COR-L47 (cell line): ENCODE results near the gene YIPF2.
"Not testable (repeated sequence)": the region's sequence is repeated elsewhere in the genome, so short reads cannot be mapped to it uniquely, and the experiment has no call there.

Source experiments
- DNase-seq: peaks from one replicate; lab custom pipeline; 2025; lab: John Stamatoyannopoulos, UW

Gene YIPF2

DNA sequence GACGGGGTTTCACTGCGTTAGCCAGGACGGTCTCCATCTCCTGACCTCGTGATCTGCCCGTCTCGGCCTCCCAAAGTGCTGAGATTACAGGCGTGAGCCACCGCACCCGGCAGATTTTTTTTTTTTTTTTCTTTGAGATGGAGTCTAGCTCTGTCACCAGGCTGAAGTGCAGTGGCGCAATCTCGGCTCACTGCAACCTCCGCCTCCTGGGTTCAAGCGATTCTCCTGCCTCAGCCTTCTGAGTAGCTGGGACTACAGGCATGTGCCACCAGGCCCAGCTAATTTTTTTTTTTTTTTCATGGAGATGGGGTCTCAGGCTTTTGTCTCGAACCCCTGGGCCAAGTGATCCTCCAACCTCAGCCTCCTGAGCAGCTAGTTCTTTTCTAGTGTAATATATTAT is 13.2 kb upstream of the YIPF2 start:
- not testable (repeated sequence) for DNase-seq

DNA sequence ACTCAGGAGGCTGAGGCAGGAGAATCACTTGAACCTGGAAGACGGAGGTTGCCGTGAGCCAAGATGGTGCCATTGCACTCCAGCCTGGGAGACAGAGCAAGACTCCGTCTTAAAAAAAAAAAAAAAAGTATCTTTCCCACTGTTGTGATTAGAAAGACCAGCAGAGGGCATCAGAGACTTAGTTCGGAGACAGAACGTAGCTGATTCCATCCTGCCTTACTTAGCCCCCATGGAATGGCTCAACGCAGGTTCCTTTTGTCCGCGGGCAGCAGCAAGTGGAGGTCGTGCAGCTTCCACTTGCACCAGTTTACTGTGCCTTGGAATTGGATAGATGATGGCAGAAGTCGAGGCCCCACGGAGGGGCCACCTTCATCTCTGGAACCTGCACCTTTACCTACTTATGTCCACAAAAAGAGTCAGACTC is 8.2 kb upstream of the YIPF2 start:
- DNase-seq, result peak; percentile 80

DNA sequence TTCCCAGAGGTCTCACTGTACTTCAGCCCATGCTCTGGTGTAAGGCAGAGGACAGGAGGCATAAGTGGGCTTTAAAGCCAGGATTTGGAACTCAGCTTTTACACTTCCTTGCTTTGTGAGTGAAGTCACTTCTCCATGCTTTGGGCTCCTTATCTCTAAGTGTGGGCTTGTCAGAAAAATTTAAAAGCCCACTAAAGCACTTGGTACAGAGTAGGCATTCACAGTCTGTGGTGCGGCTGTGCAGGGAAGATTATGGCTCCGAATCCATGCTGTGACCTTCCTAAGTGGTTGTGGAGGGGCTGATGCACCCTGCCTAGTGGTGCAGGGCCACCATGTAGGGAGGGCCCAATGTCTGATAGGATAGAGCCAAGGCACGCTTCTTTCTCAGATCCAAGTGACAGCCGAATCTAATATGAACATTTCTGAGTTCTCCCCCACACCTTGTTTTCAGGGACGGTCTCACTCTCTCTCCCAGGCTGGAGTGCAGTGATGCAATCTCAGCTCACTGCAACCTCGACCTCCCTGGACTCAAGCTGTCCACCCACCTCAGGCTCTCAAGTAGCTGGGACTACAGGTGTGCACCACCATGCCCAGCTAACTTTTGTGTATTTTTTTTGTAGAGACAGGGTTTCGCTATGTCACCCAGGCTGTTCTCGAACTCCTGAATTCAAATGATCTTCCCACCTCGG is 7.1 kb upstream of the YIPF2 start:
- DNase-seq, result no peak

DNA sequence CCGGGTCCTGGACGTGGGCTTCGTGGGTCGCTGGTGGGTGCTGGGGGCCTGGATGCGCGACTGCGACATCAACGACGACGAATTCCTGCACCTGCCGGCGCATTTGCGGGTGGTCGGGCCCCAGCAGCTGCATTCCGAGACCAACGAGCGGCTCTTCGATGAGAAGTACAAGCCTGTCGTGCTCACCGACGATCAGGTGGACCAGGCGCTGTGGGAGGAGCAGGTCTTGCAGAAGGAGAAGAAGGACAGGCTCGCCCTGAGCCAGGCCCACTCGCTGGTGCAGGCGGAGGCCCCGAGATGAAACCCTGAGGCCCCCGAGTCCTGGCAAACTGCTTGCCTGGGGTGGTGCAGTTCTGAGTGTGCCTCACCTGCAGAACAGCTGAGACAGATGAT is 959 bp upstream of the YIPF2 start:
- DNase-seq, result no peak

DNA sequence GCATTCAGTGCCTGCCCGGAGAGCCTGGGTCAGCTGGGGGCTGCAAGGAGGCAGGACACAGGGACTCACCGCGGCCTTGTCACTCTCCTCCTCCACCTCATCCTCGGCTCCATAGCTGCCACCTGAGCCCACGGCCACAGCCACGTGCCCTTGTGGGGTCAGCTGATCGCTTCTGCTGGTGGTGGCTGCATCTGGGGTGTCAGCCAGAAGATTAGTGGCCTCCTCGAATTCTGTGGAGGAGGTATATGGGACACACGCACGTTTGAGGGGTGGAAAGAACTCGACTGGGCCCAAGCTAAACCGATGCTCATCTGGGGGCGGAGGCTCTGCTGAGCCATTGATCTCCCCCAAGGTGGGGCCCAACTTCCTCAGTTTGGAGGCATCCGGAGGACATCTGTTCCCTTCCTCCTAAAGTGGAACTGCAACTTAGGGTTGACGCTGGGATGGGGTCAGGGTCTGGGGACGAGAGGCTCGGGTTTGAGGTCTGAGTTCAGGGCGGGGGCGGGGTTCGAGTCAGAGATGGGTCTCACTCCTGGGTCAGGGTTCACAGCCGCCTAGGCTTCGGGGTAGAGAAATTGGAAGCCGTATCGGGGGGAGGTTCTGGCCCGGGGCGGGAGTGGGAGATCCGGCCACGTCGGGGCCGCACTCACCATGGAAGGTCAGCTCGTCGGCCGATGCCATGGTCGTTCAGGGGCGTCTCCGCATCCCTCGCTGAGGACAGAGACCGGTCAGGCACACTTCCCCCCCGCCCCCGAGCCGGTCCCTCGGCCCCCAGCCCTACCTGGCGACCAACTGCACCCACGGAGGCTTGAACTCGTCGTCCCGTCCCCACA is 493 bp downstream of the YIPF2 start:
- DNase-seq, result no peak

DNA sequence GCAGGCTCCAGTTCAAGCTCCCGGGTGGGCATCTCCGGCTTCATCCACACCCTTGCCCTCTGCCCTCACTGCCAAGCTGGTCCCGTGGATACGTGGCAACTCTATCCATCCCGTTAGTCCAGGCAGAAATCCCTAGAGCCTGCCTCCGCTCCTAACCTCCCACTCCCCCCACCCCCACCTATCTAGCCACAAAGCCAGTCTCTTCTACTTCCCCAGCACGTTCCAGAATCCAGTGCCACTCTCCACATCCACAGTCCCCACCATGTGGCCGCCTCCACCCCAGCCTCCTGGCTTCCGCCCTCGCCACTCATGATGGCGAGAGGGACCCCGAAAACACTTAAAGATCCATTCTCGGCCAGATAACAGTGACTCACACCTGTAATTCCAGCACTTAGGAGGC is 3.8 kb downstream of the YIPF2 start:
- DNase-seq, result no peak

DNA sequence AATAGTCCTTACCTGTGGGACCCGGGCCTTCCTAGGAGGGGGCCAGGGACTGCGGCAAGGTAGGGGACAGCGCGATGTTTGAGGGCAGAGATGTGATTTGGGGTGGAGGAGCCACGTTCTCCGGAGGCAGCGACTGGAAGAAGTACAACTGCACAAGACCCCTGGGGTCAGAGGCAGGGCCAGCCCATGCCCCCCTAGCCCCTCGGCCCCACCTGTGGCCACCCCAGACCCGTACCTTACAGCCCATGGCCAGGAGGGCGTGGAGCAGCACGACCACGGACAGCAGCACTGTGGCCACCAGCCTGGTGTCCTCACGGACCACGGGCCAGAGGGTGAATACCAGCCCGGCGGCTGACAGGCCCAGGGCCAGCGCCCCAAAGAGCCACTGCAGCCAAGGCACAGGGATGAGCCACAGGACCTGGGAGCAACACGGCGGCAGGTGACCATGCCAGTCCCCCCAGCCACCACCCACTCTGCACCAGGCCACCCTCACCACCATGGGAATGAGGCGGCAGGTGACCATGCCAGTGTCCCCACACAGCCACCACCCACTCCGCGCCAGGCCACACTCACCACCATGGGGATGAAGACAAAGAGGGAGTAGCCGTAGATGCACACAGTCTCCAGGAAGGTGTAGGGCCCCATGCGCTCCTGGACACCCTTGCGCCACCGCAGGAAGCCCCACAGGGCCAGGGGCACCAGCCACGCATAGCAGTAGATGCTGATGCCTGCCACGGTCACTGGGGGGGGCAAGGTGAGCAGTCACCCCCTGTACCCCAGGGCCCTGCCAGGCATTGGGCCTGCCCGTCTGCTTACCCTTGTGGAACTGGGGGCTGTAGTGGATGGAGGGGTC is 5.0 kb downstream of the YIPF2 start:
- DNase-seq, result no peak

DNA sequence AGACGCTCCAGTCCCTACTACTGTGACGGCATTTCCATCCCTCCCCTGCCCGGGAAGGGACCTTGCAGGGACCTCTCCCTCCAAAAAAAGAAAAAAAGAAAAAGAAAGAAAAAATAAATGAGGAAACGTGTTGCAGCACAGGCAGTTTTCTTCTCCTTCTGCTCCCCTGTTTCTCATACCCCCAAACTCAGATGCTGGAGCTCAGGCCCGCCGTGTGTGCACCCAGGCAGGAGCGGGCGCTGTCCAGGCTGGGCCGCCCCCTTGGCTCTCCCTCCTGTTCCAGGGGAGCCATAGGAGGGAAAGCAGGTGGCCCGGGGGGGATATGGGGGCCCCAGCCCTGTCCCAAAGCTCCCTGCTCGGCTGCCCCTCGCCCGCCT is 5.8 kb downstream of the YIPF2 start:
- no peak for DNase-seq

DNA sequence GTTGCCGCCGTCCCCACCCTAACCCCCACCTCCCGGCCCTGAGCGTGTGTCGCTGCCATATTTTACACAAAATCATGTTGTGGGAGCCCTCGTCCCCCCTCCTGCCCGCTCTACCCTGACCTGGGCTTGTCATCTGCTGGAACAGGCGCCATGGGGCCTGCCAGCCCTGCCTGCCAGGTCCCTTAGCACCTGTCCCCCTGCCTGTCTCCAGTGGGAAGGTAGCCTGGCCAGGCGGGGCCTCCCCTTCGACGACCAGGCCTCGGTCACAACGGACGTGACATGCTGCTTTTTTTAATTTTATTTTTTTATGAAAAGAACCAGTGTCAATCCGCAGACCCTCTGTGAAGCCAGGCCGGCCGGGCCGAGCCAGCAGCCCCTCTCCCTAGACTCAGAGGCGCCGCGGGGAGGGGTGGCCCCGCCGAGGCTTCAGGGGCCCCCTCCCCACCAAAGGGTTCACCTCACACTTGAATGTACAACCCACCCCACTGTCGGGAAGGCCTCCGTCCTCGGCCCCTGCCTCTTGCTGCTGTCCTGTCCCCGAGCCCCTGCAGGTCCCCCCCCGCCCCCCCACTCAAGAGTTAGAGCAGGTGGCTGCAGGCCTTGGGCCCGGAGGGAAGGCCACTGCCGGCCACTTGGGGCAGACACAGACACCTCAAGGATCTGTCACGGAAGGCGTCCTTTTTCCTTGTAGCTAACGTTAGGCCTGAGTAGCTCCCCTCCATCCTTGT is 6.4 kb downstream of the YIPF2 start:
- DNase-seq, result no peak

DNA sequence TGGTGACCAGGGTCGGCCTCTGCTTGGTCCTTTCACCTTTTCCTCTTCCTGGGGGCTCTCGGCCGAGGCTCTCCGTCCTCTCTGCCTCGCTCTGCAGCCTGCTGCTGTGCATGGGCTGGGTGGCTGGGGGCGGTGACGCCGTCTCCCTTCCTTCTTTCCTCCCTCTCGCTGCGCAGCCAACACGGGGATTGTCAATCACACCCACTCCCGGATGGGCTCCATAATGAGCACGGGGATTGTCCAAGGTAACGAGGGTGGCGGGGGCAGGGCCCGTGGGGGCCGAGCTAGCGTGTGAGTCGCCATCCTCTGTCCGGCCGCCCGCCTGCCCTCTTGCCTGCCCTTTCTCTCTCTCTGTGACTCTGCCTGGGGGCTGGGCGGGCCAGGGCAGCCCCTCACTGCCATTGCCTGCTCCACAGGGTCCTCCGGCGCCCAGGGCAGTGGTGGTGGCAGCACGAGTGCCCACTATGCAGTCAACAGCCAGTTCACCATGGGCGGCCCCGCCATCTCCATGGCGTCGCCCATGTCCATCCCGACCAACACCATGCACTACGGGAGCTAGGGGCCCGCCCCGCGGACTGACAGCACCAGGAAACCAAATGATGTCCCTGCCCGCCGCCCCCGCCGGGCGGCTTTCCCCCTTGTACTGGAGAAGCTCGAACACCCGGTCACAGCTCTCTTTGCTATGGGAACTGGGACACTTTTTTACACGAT is 7.1 kb downstream of the YIPF2 start:
- no peak for DNase-seq

DNA sequence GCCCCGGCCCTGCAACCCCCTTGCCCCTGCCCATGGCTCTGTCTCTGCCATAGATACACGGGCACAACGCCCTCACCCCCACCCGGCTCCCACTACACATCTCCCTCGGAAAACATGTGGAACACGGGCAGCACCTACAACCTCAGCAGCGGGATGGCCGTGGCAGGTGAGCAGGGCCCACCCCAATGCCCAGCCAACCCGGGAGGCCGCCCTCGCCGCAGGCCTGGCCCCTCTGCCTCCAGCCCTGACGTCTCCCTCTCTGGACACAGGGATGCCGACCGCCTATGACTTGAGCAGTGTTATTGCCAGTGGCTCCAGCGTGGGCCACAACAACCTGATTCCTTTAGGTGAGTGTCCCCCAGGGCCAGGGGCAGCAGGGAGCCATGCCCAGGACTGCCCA is 7.7 kb downstream of the YIPF2 start:
- no peak for DNase-seq

DNA sequence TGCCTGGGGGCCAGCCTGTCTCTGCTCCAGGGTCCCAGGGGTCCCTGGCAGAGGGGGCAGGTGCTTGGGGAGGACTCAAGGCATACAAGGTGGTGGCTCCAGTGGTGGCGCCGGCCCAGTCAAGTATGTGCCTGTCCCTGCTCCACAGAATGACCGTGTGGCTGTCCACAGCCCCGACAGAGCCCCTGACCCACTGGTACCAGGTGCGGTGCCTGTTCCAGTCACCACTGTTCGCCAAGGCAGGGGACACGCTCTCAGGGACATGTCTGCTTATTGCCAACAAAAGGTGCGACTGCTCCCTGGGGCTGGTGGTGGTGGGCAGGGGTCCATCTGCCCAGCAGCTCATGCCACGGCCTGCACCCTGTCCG is 8.2 kb downstream of the YIPF2 start:
- DNase-seq, result no peak

DNA sequence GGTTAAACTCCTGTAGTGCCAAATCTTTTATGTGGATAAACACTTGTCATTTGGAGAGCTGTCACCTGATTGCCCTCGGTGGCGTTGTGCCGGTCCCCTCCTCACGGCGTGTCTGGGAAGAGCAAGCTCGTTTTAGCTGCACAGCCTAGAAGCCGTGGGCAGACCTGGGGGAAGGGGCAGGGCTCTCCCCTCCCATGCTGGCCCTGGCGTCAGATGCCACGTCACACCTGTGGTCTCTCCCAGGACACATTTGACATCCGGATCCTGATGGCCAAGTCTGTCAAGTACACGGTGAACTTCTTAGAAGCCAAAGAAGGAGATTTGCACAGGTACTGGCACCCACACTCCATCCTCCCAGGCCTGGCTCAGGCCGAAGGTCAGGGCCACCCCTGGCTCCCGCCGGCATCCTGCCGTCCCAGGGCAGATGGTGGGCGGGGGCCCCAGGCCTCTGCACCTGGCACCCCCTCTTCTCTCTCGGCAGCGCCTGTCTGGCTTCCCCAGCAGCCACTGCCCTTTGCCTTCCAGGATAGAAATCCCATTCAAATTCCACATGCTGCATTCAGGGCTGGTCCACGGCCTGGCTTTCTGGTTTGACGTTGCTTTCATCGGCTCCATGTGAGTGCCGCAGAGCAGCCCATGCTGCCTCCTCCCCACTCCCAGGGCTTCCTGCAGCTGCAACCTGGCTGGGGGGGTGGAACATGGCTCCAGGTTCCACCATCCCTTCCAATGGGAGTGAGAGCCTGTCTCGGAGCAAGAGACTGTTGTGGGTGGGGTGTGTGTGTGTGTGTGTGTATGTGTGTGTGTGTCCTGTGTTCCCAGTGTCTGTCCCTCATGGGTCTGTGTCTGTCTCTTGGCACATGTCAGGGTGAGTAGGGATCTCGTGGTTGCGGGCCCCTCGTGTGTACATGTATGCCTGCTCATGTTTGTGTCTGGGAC is 8.8 kb downstream of the YIPF2 start:
- DNase-seq, result no peak

DNA sequence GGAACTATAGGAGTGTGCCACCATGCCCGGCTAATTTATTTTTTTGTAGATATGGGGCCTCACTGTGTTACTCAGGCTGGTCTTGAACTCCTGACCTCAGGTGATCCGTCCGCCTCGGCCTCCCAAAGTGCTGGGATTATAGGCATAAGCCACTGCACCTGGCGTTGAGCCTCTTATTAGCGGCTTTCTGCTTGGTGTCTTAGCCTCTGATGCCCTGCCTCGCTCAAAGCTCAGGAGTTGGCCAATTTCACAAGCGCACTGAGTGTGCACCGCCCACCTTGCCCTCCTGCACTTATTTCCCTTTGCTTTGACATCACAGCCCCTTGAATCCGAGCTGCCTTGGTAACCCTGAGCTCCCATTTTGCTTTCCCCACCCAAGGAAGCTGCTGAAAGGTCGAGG is 10.1 kb downstream of the YIPF2 start:
- DNase-seq, result no peak

DNA sequence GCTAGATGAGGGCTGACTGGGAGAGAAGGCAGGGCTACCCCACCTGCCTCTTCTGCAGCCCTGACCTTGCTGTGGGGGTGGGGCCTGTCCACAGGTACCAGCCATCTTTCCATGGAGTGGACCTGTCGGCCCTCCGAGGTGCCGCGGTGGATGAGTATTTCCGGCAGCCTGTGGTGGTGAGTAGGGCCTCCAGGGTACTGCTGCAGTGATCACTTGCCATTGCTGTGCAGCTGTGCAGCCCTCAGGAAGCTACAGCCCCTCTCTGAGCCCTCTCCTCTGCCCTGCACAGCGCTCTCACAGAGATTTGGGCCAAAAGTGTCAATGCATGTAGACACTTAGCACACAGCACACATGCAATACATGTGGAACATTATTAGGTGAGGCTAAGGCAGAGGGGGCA is 11.8 kb downstream of the YIPF2 start:
- no peak for DNase-seq

DNA sequence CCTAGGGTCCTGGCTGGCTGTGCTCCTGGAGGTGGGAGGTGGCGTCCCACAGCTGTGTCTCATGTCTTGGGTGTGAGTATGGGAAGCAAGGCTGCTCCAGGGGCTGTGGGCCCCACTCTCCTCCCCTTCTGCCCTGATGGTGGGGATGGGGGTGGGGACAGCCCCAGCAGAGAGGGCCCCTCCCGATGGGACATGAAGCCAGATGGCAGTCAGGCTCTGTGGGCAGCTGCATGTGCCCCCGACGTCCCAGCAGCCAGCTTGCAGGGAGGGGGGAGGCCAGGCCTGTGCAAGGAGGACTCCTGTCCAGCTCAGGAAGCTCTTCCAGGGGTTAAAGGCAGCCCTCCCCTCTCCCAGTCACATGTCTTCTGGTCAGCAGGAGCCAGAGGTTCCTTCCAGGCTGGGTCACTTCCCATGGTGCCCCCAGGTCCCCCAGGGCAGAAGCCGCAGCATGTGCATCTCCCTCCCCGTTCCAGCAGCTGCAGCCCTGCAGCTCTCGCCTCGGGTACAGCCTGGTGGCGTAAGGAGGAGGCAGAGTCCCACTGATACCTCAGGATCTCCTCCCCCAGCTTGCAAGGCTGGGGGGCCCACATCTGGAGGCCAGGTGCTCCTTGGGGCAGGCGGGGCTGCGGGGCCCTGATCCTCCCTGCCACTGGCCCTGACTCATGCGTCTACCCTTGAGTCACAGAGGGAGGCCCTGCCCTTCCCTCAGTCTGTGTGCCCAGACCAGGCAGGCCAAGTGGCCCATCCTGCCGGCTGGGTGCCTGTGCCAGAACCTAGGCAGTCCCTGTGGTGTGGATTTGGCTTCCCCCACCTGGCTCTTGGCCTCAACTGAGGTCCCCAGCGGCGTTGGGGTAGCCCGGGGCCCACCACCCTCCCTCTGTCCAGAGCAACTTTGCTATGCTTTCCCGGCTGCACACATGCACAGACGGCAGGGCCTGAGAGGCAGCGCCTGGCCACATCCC is 13.0 kb downstream of the YIPF2 start:
- no peak for DNase-seq

DNA sequence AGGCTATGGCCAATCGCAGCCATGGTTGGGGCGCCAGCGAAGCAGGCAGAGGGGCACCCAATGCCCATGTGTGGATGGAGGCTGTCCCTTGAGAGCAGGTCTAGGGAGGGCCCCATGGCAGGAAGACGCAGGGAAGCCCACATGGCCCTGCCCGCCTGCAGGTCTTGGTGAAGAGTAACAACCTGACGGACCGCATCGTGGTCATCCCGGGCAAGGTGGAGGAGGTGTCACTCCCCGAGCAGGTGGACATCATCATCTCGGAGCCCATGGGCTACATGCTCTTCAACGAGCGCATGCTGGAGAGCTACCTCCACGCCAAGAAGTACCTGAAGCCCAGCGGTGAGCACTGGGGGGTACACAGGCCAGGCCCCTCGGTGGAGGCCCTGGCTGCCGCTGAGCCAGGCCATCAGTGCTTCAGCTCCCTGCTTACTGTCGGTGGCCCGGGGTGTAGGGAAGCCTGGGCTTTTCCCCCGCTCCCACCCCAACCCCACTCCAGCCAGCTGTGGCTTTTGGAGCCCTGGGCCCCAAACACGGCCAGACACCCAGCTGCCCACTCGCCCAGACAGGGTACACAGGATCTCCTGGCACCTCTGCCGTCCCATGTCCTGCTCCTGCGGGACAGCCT is 14.6 kb downstream of the YIPF2 start:
- no peak for DNase-seq

DNA sequence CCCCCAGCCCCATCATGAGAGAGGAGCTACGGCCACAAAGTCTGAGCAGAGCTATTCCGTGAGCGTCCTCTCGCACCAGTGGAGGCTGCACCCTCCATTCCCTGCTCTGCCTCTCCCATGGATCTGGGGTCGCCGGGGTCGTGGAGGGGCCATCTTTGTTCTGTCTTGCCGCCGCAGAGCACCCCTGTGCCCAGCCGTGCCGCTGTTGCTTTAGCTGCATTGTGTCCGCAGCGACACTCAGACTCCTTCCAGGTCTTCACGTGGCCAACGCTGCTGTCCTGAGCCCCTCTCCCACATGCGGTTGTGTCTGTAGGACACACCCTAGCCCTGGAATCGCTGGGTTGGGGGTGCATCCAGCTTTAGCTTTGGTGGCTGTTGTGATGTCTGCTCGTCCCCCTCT is 15.8 kb downstream of the YIPF2 start:
- DNase-seq, result no peak
